GM12878 (cell line): Measurements from ENCODE around the gene HERC4. TPM values are rescaled to one million over a fixed set of nuclear protein-coding genes. Genes with fewer than 3 reads are reported as not detected.

ENCODE experiments used
- CBX3 ChIP-seq: fragments of 200-600 bp; sonication (generic); IDR thresholded peaks from 2 replicates; pipeline ENCODE4 v1.6.1; 2016; ENCODE audit warnings: low read depth, borderline replicate concordance
- ESRRA ChIP-seq: IDR thresholded peaks from 2 replicates; pipeline ENCODE4 v1.6.1; 2012; ENCODE audit warnings: mild to moderate bottlenecking, low read length, improper control_type of control experiment
- MEF2A ChIP-seq: IDR thresholded peaks from 2 replicates; pipeline ENCODE4 v1.6.1; 2011; ENCODE audit warnings: low read depth, mild to moderate bottlenecking, low read length, moderate library complexity; ENCODE audit not compliant: insufficient read depth
- MXI1 ChIP-seq: fragments of 150-350 bp; IDR thresholded peaks from 2 replicates; pipeline ENCODE4 v1.6.1; 2011; ENCODE audit warnings: low read depth, mild to moderate bottlenecking, inconsistent platforms, low read length, improper control_type of control experiment
- RBBP5 ChIP-seq: fragments of 200-600 bp; sonication (generic); conservative IDR thresholded peaks from 2 replicates; pipeline ENCODE4 v1.6.1; 2016
- ZBED1 ChIP-seq: IDR thresholded peaks from 2 replicates; pipeline ENCODE4 v1.6.1; 2016; ENCODE audit warnings: borderline replicate concordance
- polyA plus RNA-seq, 11 experiments: library from polyadenylated mRNA; depleted of rRNA in 4 of 11; unstranded in 6 of 11; stranded (reverse) in 5 of 11; fragments of >200 nt; fragmentation: Nextera tagmentation in 4 of 11; fragmentation: Illumina TruSeq in 1 of 11; extraction: Ambion mirVana in 4 of 11; extraction: Trizol in 1 of 11; gene quantifications; 1 replicate in 1 of 11; 2 replicates in 10 of 11; pipeline versions ENCODE4 v1.2.1 to v1.2.3, GENCODE V29; 2011 to 2016; ENCODE audit warnings: inconsistent platforms in 2 of 11, missing spikeins in 2 of 11, low read depth in 1 of 11
- total RNA-seq, 4 experiments: library from RNA; depleted of rRNA in 3 of 4; stranded (reverse); fragments of >200 nt in 3 of 4; fragmentation: Illumina TruSeq in 1 of 4; extraction: Trizol in 1 of 4; gene quantifications; 2 replicates each; pipeline versions ENCODE4 v1.2.1 to v1.2.3, GENCODE V29; 2013 to 2021
- TF ChIP-seq, protein P1 (sequence below): IDR thresholded peaks from 2 replicates; pipeline ENCODE4 v1.6.1; 2012; ENCODE audit warnings: mild to moderate bottlenecking, low read depth, low read length
- TF ChIP-seq, protein P2 (sequence below): fragments of 450-650 bp; formaldehyde crosslinking; IDR thresholded peaks from 2 replicates; pipeline ENCODE4 v1.4.0; 2022; ENCODE audit warnings: mild to moderate bottlenecking, moderate library complexity

The HERC4 gene
- total and polyA plus RNA-seq, 10 of the 15 experiments (the other 5 are each of a cell fraction or from before 2014, with no cell fraction given) = 9.7 to 36.8 (median 23.4) TPM

DNA sequence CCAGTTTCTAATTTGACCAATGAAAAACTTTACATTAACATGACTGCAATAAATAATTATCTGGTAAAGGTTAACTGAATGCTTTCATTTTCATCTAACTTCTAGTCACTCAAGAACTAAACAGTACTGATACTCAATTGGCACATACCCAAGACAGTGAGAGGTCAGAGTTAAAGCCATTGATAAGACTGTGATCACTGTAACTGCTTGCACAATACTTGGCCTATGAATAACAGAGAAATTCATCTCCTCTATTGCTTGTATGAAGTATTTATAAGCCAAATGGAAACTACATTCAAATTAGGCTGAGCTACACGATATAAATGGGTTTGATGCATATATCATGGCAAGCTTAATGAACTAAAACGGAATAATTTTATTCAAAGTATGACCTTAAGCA lies 43.0 kb downstream of the HERC4 start (continued):
- TF ChIP-seq, protein P1, sequence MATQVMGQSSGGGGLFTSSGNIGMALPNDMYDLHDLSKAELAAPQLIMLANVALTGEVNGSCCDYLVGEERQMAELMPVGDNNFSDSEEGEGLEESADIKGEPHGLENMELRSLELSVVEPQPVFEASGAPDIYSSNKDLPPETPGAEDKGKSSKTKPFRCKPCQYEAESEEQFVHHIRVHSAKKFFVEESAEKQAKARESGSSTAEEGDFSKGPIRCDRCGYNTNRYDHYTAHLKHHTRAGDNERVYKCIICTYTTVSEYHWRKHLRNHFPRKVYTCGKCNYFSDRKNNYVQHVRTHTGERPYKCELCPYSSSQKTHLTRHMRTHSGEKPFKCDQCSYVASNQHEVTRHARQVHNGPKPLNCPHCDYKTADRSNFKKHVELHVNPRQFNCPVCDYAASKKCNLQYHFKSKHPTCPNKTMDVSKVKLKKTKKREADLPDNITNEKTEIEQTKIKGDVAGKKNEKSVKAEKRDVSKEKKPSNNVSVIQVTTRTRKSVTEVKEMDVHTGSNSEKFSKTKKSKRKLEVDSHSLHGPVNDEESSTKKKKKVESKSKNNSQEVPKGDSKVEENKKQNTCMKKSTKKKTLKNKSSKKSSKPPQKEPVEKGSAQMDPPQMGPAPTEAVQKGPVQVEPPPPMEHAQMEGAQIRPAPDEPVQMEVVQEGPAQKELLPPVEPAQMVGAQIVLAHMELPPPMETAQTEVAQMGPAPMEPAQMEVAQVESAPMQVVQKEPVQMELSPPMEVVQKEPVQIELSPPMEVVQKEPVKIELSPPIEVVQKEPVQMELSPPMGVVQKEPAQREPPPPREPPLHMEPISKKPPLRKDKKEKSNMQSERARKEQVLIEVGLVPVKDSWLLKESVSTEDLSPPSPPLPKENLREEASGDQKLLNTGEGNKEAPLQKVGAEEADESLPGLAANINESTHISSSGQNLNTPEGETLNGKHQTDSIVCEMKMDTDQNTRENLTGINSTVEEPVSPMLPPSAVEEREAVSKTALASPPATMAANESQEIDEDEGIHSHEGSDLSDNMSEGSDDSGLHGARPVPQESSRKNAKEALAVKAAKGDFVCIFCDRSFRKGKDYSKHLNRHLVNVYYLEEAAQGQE = no peak
- no peak for TF ChIP-seq CBX3
- no peak for TF ChIP-seq RBBP5
- TF ChIP-seq MEF2A = no peak
- no peak for TF ChIP-seq ZBED1
- no peak for TF ChIP-seq ESRRA
- no peak for TF ChIP-seq MXI1
- TF ChIP-seq, protein P2, sequence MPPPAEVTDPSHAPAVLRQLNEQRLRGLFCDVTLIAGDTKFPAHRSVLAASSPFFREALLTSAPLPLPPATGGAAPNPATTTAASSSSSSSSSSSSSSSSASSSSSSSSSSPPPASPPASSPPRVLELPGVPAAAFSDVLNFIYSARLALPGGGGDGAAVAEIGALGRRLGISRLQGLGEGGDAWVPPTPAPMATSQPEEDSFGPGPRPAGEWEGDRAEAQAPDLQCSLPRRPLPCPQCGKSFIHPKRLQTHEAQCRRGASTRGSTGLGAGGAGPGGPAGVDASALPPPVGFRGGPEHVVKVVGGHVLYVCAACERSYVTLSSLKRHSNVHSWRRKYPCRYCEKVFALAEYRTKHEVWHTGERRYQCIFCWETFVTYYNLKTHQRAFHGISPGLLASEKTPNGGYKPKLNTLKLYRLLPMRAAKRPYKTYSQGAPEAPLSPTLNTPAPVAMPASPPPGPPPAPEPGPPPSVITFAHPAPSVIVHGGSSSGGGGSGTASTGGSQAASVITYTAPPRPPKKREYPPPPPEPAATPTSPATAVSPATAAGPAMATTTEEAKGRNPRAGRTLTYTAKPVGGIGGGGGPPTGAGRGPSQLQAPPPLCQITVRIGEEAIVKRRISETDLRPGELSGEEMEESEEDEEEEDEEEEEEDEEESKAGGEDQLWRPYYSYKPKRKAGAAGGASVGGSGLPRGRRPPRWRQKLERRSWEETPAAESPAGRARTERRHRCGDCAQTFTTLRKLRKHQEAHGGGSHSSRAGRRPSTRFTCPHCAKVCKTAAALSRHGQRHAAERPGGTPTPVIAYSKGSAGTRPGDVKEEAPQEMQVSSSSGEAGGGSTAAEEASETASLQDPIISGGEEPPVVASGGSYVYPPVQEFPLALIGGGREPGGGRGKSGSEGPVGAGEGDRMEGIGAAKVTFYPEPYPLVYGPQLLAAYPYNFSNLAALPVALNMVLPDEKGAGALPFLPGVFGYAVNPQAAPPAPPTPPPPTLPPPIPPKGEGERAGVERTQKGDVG (CRISPR knock-in tag) = no peak
